CD4-positive, alpha-beta memory T cell (primary cell): ENCODE data around the gene STK40. TPM values are rescaled to one million over a fixed set of nuclear protein-coding genes. Genes with fewer than 3 reads are reported as not detected.

ENCODE experiments used
- CTCF ChIA-PET: fragments of 350-600 bp; sonication (Branson Sonifier 250); formaldehyde crosslinking; loops from one replicate; lab custom pipeline; 2021; ENCODE audit warnings: inconsistent platforms; ENCODE audit not compliant: partially characterized antibody; lab: Charles Lee
- POLR2A ChIA-PET: fragments of 350-600 bp; sonication (Branson Sonifier 250); formaldehyde crosslinking; loops from one replicate; lab custom pipeline; 2021; ENCODE audit not compliant: partially characterized antibody; lab: Charles Lee
- DNase-seq, 5 donors: peaks; one replicate each; pipeline versions ENCODE4 v3.0.0 to v3.0.0-alpha.2; 2020 to 2022; ENCODE audit warnings: mixed read lengths in 1 of 5
- H3K27ac ChIP-seq: one replicate; pipeline ENCODE4 v1.7.0; 2013; ENCODE audit warnings: low read depth, low read length
- H3K27me3 ChIP-seq: 2 replicates; pipeline ENCODE4 v1.7.0; 2013; ENCODE audit warnings: mild to moderate bottlenecking, low read length, moderate library complexity; ENCODE audit not compliant: insufficient read depth
- H3K36me3 ChIP-seq: 2 replicates; pipeline ENCODE4 v1.7.0; 2013; ENCODE audit warnings: mild to moderate bottlenecking, low read length, moderate library complexity; ENCODE audit not compliant: insufficient read depth
- H3K4me1 ChIP-seq: 2 replicates; pipeline ENCODE4 v1.7.0; 2013; ENCODE audit warnings: mild to moderate bottlenecking, low read length, moderate library complexity; ENCODE audit not compliant: insufficient read depth
- H3K4me3 ChIP-seq, 2 donors: one replicate each; pipeline ENCODE4 v1.7.0; 2013; ENCODE audit warnings: low read length in 2 of 2, mild to moderate bottlenecking in 1 of 2
- H3K9me3 ChIP-seq, 2 donors: one replicate each; pipeline ENCODE4 v1.7.0; 2013; ENCODE audit warnings: low read length in 2 of 2, control low read depth in 1 of 2; ENCODE audit not compliant: control insufficient read depth in 1 of 2
- H3K27ac Mint-ChIP-seq, 7 donors: one replicate each; pipeline ENCODE4 v1.8.0; 2020 to 2021; ENCODE audit warnings: mixed read lengths in 7 of 7, mild to moderate bottlenecking in 6 of 7, inconsistent platforms in 3 of 7, moderate library complexity in 3 of 7
- H3K27me3 Mint-ChIP-seq, 2 donors: one replicate each; pipeline ENCODE4 v1.8.0; 2020 to 2021; ENCODE audit warnings: mixed read lengths in 2 of 2
- H3K36me3 Mint-ChIP-seq, 2 donors: one replicate each; pipeline ENCODE4 v1.8.0; 2020 to 2021; ENCODE audit warnings: mixed read lengths in 2 of 2, inconsistent platforms in 1 of 2, mild to moderate bottlenecking in 1 of 2
- H3K4me1 Mint-ChIP-seq, 4 donors: one replicate each; pipeline ENCODE4 v1.8.0; 2020 to 2021; ENCODE audit warnings: mixed read lengths in 4 of 4, mild to moderate bottlenecking in 1 of 4
- H3K4me3 Mint-ChIP-seq, 8 donors: one replicate each; pipeline ENCODE4 v1.8.0; 2020 to 2021; ENCODE audit warnings: mixed read lengths in 8 of 8, mild to moderate bottlenecking in 7 of 8, moderate library complexity in 6 of 8, inconsistent platforms in 3 of 8
- H3K9me3 Mint-ChIP-seq, 8 donors: one replicate each; pipeline ENCODE4 v1.8.0; 2020 to 2021; ENCODE audit warnings: mixed read lengths in 8 of 8, mild to moderate bottlenecking in 5 of 8, inconsistent platforms in 3 of 8, moderate library complexity in 1 of 8
- intact Hi-C: fragments of 100-400 bp; cut with micrococcal nuclease; formaldehyde crosslinking; loops from one replicate; pipeline ENCODE4 v1.15.1; 2023
- polyA plus RNA-seq, 2 donors: library from polyadenylated mRNA; unstranded; fragments of 300-500 nt; fragmentation: Illumina TruSeq; gene quantifications; one replicate each; pipeline ENCODE4 v1.2.3, GENCODE V29; 2021
- total RNA-seq, 2 experiments: library from RNA; stranded (reverse); gene quantifications; one replicate each; pipeline ENCODE4 v1.2.3, GENCODE V29; 2021

STK40 gene
- total and polyA plus RNA-seq, 4 experiments from 2014 or later = 26.6 to 57.4 (median 51.0) TPM

GRCh38 chr1:36355811-36356210 is 29.9 kb downstream of the STK40 start:
- Mint-ChIP-seq H3K4me1 (peaks cover 13 to 53% (median 27%) of the 10 kb centered on the region in 4 donors), H3K27me3 (no peaks in the 10 kb centered on the region), H3K27ac (peak overlapping the region in 1 of 7 donors; percentile 80), H3K36me3 (peaks cover 32 to 73% of the 10 kb centered on the region in 2 donors), H3K4me3 (no peak overlapping the region), H3K9me3 (no peaks in the 10 kb centered on the region)
- Histone ChIP-seq H3K4me1 (peaks cover 26% of the 10 kb centered on the region), H3K9me3 (no peaks in the 10 kb centered on the region), H3K27me3 (no peaks in the 10 kb centered on the region), H3K27ac (no peak overlapping the region), H3K36me3 (peaks cover 45% of the 10 kb centered on the region), H3K4me3 (no peak overlapping the region)
- DNase-seq = no peak
- ChIA-PET POLR2A (interaction anchor here (1.0 to 8.7 kb wide), 2 partner anchors 10 to 11 kb away, joined by 3 to 73 read pairs; no protein-coding TSS in a partner anchor), CTCF (interaction anchor here (1.1 to 15.0 kb wide), 4 partner anchors 13 to 66 kb away, joined by 3 to 107 read pairs (median 8); no protein-coding TSS in a partner anchor)
- intact Hi-C loops = no loop called here

- Histone ChIP-seq H3K27ac (no peak overlapping the region), H3K27me3 (no peaks in the 10 kb centered on the region), H3K4me3 (no peak overlapping the region), H3K4me1 (peaks cover 28% of the 10 kb centered on the region), H3K9me3 (no peaks in the 10 kb centered on the region), H3K36me3 (peaks cover 45% of the 10 kb centered on the region)
- Mint-ChIP-seq H3K4me1 (peaks cover 10 to 51% (median 25%) of the 10 kb centered on the region in 4 donors), H3K36me3 (peaks cover 26 to 70% of the 10 kb centered on the region in 2 donors), H3K27me3 (no peaks in the 10 kb centered on the region), H3K9me3 (no peaks in the 10 kb centered on the region), H3K27ac (peak overlapping the region in 2 of 7 donors; percentile 6 to 36), H3K4me3 (no peak overlapping the region)
- no peak for DNase-seq
- intact Hi-C loops = no loop called here
- ChIA-PET CTCF (interaction anchor here (1.3 to 15.0 kb wide), 2 partner anchors 11 to 14 kb away, joined by 4 to 107 read pairs; no protein-coding TSS in a partner anchor), POLR2A (interaction anchor here (0.9 to 8.7 kb wide), 2 partner anchors 12 to 30 kb away, joined by 3 to 73 read pairs; no protein-coding TSS in a partner anchor)
Observed at GRCh38 chr1:36354486-36354885, 31.2 kb downstream of the STK40 start.

GRCh38 chr1:36352910-36353878 is 32.5 kb downstream of the STK40 start:
- Histone ChIP-seq H3K27ac (no peak overlapping the region), H3K36me3 (peaks cover 48% of the 10 kb centered on the region), H3K4me1 (peaks cover 24% of the 10 kb centered on the region), H3K27me3 (no peaks in the 10 kb centered on the region), H3K9me3 (no peaks in the 10 kb centered on the region), H3K4me3 (no peak overlapping the region)
- no peaks in the 10 kb centered on the region for H3K27me3 Mint-ChIP-seq
- CTCF ChIA-PET = interaction anchor here (1.2 to 15.0 kb wide), 2 partner anchors 11 to 15 kb away, joined by 3 to 107 read pairs; no protein-coding TSS in a partner anchor
- peaks cover 22 to 64% of the 10 kb centered on the region in 2 donors for H3K36me3 Mint-ChIP-seq
- intact Hi-C loops = no loop called here
- POLR2A ChIA-PET = interaction anchor here (8.7 kb wide), 1 partner anchor 14 kb away, joined by 73 read pairs; no protein-coding TSS in a partner anchor
- H3K9me3 Mint-ChIP-seq = no peaks in the 10 kb centered on the region
- DNase-seq = no peak
- H3K4me1 Mint-ChIP-seq = peaks cover 10 to 39% (median 22%) of the 10 kb centered on the region in 4 donors
- peak overlapping the region in 2 of 7 donors; percentile 57 for H3K27ac Mint-ChIP-seq
- H3K4me3 Mint-ChIP-seq = no peak overlapping the region

GRCh38 chr1:36352125-36352909 is 33.4 kb downstream of the STK40 start:
- peaks cover 49% of the 10 kb centered on the region for H3K36me3 ChIP-seq
- Mint-ChIP-seq H3K9me3 (no peaks in the 10 kb centered on the region), H3K4me3 (peak overlapping the region in 2 of 8 donors; percentile 17 to 31)

GRCh38 chr1:36351227-36351977 is 34.3 kb downstream of the STK40 start:
- no peaks in the 10 kb centered on the region for H3K27me3 Mint-ChIP-seq
- H3K27ac Mint-ChIP-seq = peak overlapping the region; percentile 39 to 83 (median 73)
- intact Hi-C loops = loop anchor here (1.0 to 2.0 kb wide), 2 partner anchors 17 to 35 kb away; no protein-coding TSS in a partner anchor
- Histone ChIP-seq H3K36me3 (peaks cover 50% of the 10 kb centered on the region), H3K27me3 (no peaks in the 10 kb centered on the region), H3K4me3 (no peak overlapping the region), H3K9me3 (no peaks in the 10 kb centered on the region), H3K4me1 (peaks cover 24% of the 10 kb centered on the region), H3K27ac (peak overlapping the region; percentile 19)
- no peaks in the 10 kb centered on the region for H3K9me3 Mint-ChIP-seq
- peaks cover 10 to 40% (median 22%) of the 10 kb centered on the region in 4 donors for H3K4me1 Mint-ChIP-seq
- ChIA-PET CTCF (interaction anchor here (0.9 to 15.0 kb wide), 6 partner anchors 9 to 68 kb away, joined by 3 to 107 read pairs (median 6); partner anchors contain the start of gene LSM10), POLR2A (interaction anchor here (0.9 to 8.7 kb wide), 6 partner anchors 8 to 67 kb away, joined by 3 to 73 read pairs (median 6); partner anchors contain the start of genes LSM10 and STK40)
- DNase-seq = no peak
- no peak overlapping the region for H3K4me3 Mint-ChIP-seq
- peaks cover 29 to 64% of the 10 kb centered on the region in 2 donors for H3K36me3 Mint-ChIP-seq

More at GRCh38 chr1:36352125-36352909, 33.4 kb downstream of the STK40 start:
- Histone ChIP-seq H3K4me1 (peaks cover 24% of the 10 kb centered on the region), H3K27me3 (no peaks in the 10 kb centered on the region), H3K27ac (no peak overlapping the region), H3K9me3 (no peaks in the 10 kb centered on the region), H3K4me3 (no peak overlapping the region)
- no peak for DNase-seq
- peaks cover 24 to 66% of the 10 kb centered on the region in 2 donors for H3K36me3 Mint-ChIP-seq
- CTCF ChIA-PET = interaction anchor here (1.2 to 15.0 kb wide), 2 partner anchors 10 to 16 kb away, joined by 3 to 107 read pairs; no protein-coding TSS in a partner anchor
- H3K4me1 Mint-ChIP-seq = peaks cover 10 to 36% (median 22%) of the 10 kb centered on the region in 4 donors
- intact Hi-C loops = no loop called here
- POLR2A ChIA-PET = interaction anchor here (1.9 to 8.7 kb wide), 2 partner anchors 15 to 34 kb away, joined by 13 to 73 read pairs; partner anchors contain the start of gene STK40
- peak overlapping the region; percentile 24 to 64 (median 57) for H3K27ac Mint-ChIP-seq
- no peaks in the 10 kb centered on the region for H3K27me3 Mint-ChIP-seq
